MM.1S (cell line): Measurements from ENCODE around the gene PARVB.

Experiments used
- EZH2 ChIP-seq: fragments of 300-600 bp; sonication (generic); optimal IDR thresholded peaks from 2 replicates; pipeline ENCODE3; 2017; ENCODE audit warnings: low read depth, mild to moderate bottlenecking, antibody characterized with exemption, low read length, mixed read lengths
- TF ChIP-seq, protein P1 (sequence below): fragments of 300-600 bp; sonication (generic); IDR thresholded peaks from 2 replicates; pipeline ENCODE4 v1.5.1; 2016; ENCODE audit warnings: antibody characterized with exemption, low read length, mixed read lengths

DNA sequence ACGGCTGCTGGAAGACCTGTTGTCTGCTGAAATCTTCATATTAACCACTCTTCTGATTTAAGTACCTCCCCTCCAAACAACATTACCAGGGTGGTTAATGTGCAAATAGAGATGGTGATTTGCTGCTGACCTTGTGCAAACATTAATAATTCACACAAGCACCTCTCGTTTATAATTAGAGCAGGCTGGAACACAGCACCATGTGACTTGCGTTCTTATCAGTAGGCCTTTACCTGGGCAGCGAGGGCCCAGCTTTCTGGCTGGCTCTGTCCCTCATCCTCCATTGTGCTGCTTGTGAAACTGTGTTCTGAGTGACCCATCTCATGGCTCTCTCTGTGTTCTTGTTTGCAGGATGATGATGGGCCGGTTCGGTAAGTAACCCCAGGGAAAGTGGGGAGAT, 115.7 kb downstream of the PARVB start:
- TF ChIP-seq, protein P1, sequence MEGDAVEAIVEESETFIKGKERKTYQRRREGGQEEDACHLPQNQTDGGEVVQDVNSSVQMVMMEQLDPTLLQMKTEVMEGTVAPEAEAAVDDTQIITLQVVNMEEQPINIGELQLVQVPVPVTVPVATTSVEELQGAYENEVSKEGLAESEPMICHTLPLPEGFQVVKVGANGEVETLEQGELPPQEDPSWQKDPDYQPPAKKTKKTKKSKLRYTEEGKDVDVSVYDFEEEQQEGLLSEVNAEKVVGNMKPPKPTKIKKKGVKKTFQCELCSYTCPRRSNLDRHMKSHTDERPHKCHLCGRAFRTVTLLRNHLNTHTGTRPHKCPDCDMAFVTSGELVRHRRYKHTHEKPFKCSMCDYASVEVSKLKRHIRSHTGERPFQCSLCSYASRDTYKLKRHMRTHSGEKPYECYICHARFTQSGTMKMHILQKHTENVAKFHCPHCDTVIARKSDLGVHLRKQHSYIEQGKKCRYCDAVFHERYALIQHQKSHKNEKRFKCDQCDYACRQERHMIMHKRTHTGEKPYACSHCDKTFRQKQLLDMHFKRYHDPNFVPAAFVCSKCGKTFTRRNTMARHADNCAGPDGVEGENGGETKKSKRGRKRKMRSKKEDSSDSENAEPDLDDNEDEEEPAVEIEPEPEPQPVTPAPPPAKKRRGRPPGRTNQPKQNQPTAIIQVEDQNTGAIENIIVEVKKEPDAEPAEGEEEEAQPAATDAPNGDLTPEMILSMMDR: no peak
- no peak for TF ChIP-seq EZH2
